GM12878 (cell line): ENCODE data around the gene ANKRD61. TPM values are rescaled to one million over a fixed set of nuclear protein-coding genes. Genes with fewer than 3 reads are reported as not detected.

Experiments used
- ATAC-seq: fragments of 200-7000 bp; cut with Tn5 transposase; 3 replicates; pipeline ENCODE4 v1.9.1; 2020; ENCODE audit warnings: mild to moderate bottlenecking, moderate library complexity
- BruUV-seq: library from RNA; stranded (reverse); fragments of 400-500 nt; replicated peaks from 2 replicates; lab custom pipeline; 2021; lab: Mats Ljungman, UMichigan
- CTCF ChIA-PET: fragments of 300-600 bp; sonication (Branson Sonifier 250); formaldehyde crosslinking; extraction: SDS; loops from one replicate; lab custom pipeline; 2021; ENCODE audit warnings: inconsistent platforms; lab: Yijun Ruan, JAX
- POLR2A ChIA-PET: fragments of 350-600 bp; formaldehyde crosslinking; extraction: SDS; loops from one replicate; lab custom pipeline; 2021; ENCODE audit warnings: inconsistent platforms; lab: Charles Lee
- RAD21 ChIA-PET: fragments of 300-600 bp; sonication (Branson Sonifier 250); formaldehyde crosslinking; loops from one replicate; lab custom pipeline; 2023; ENCODE audit warnings: antibody characterized with exemption; ENCODE audit not compliant: unreplicated experiment; lab: Charles Lee
- SMC1A ChIA-PET: fragments of 300-600 bp; sonication (Branson Sonifier 250); formaldehyde crosslinking; loops from one replicate; lab custom pipeline; 2023; ENCODE audit not compliant: unreplicated experiment, uncharacterized antibody; lab: Charles Lee
- DNase-seq: peaks from one replicate; pipeline ENCODE4 v3.0.0-alpha.2; 2011; ENCODE audit warnings: low read depth, low spot score
- FAIRE-seq: peaks from 3 replicates; lab custom pipeline; 2011; peaks lifted over from hg19 to GRCh38; lab: Jason Lieb, UNC
- H2AFZ ChIP-seq: 2 replicates; pipeline ENCODE4 v1.6.0; 2011; ENCODE audit warnings: low read depth, low read length, control low read depth; ENCODE audit not compliant: control insufficient read depth
- H3K27ac ChIP-seq: 2 replicates; pipeline ENCODE4 v1.5.1; 2011; ENCODE audit warnings: control low read depth; ENCODE audit not compliant: control insufficient read depth, insufficient read depth
- H3K27me3 ChIP-seq, 2 experiments: replicated peaks in 1 of 2; 2 replicates each; pipeline versions ENCODE4 v1.6.0 to v1.6.1; 2011; ENCODE audit warnings: low read length in 1 of 2; ENCODE audit not compliant: control insufficient read depth in 2 of 2, insufficient read depth in 2 of 2
- H3K36me3 ChIP-seq, 2 experiments: 2 replicates each; pipeline ENCODE4 v1.5.1; 2011; ENCODE audit warnings: low read length in 1 of 2; ENCODE audit not compliant: control insufficient read depth in 2 of 2, insufficient read depth in 2 of 2
- H3K4me1 ChIP-seq: 2 replicates; pipeline ENCODE4 v1.6.1; 2011; ENCODE audit warnings: mild to moderate bottlenecking, low read length, moderate library complexity, mixed read lengths; ENCODE audit not compliant: control insufficient read depth, insufficient read depth
- H3K4me2 ChIP-seq: 2 replicates; pipeline ENCODE4 v1.6.0; 2011; ENCODE audit warnings: control low read depth; ENCODE audit not compliant: control insufficient read depth, insufficient read depth
- H3K4me3 ChIP-seq: fragments of 200-600 bp; sonication (generic); 2 replicates; pipeline ENCODE4 v1.5.1; 2016
- H3K79me2 ChIP-seq: 2 replicates; pipeline ENCODE4 v1.6.0; 2011; ENCODE audit warnings: low read length; ENCODE audit not compliant: control insufficient read depth, insufficient read depth
- H3K9ac ChIP-seq: 2 replicates; pipeline ENCODE4 v1.8.0; 2011; ENCODE audit warnings: low read length, control low read depth, mixed read lengths; ENCODE audit not compliant: control insufficient read depth, insufficient read depth
- H3K9me3 ChIP-seq: replicated peaks from 3 replicates; pipeline ENCODE4 v1.5.1; 2011; ENCODE audit warnings: mild to moderate bottlenecking, low read length; ENCODE audit not compliant: control insufficient read depth, insufficient read depth
- H4K20me1 ChIP-seq: 2 replicates; pipeline ENCODE4 v1.6.0; 2011; ENCODE audit not compliant: control insufficient read depth, insufficient read depth
- ASH2L ChIP-seq: fragments of 300-600, 200-600 bp; sonication (generic); IDR thresholded peaks from 2 replicates; pipeline ENCODE4 v1.6.1; 2017; ENCODE audit warnings: low read depth, mild to moderate bottlenecking, borderline replicate concordance
- MYC ChIP-seq: IDR thresholded peaks from 2 replicates; pipeline ENCODE4 v1.6.1; 2011; ENCODE audit warnings: mild to moderate bottlenecking, low read length, moderate library complexity, inconsistent platforms; ENCODE audit not compliant: insufficient read depth, insufficient replicate concordance, insufficient read length, severe bottlenecking
- STAT1 ChIP-seq: fragments of 450-650 bp; conservative IDR thresholded peaks from 2 replicates; pipeline ENCODE4 v1.6.1; 2014; ENCODE audit warnings: antibody characterized with exemption, mild to moderate bottlenecking
- WGBS: methylation state at CpG from one replicate; pipeline ENCODE4 v1.1.6; 2016; ENCODE audit warnings: low lambda C conversion rate; ENCODE audit not compliant: insufficient replicate concordance, insufficient coverage; ENCODE audit errors: missing lambda C conversion rate; 5-methylcytosine and 5-hydroxymethylcytosine counted together
- in situ Hi-C: fragments of 300-500 bp; cut with MboI; formaldehyde crosslinking; loops from 9 replicates; pipeline ENCODE4 v1.14.3; 2018; ENCODE audit warnings: mixed read lengths
- intact Hi-C: fragments of 100-400 bp; cut with micrococcal nuclease; formaldehyde crosslinking; loops from one replicate; pipeline ENCODE4 v1.14.2; 2022; ENCODE audit not compliant: unreplicated experiment
- polyA plus RNA-seq, 11 experiments: library from polyadenylated mRNA; depleted of rRNA in 4 of 11; unstranded in 6 of 11; stranded (reverse) in 5 of 11; fragments of >200 nt; fragmentation: Nextera tagmentation in 4 of 11; fragmentation: Illumina TruSeq in 1 of 11; extraction: Ambion mirVana in 4 of 11; extraction: Trizol in 1 of 11; gene quantifications; 1 replicate in 1 of 11; 2 replicates in 10 of 11; pipeline versions ENCODE4 v1.2.1 to v1.2.3, GENCODE V29; 2011 to 2016; ENCODE audit warnings: inconsistent platforms in 2 of 11, missing spikeins in 2 of 11, low read depth in 1 of 11
- total RNA-seq, 4 experiments: library from RNA; depleted of rRNA in 3 of 4; stranded (reverse); fragments of >200 nt in 3 of 4; fragmentation: Illumina TruSeq in 1 of 4; extraction: Trizol in 1 of 4; gene quantifications; 2 replicates each; pipeline versions ENCODE4 v1.2.1 to v1.2.3, GENCODE V29; 2013 to 2021
- TF ChIP-seq, protein P1 (sequence below): fragments of 450-650 bp; IDR thresholded peaks from 2 replicates; pipeline ENCODE4 v1.6.1; 2018; ENCODE audit warnings: mild to moderate bottlenecking, low read depth, moderate library complexity; ENCODE audit not compliant: partially characterized antibody
- TF ChIP-seq, protein P2 (sequence below): IDR thresholded peaks from 2 replicates; pipeline ENCODE4 v1.6.1; 2012; ENCODE audit warnings: mild to moderate bottlenecking, low read depth, low read length

The ANKRD61 gene
- total and polyA plus RNA-seq, 10 of the 15 experiments (the other 5 are each of a cell fraction or from before 2014, with no cell fraction given): 0.11 to 0.64 (median 0.28) TPM

GRCh38 chr7:6011541-6011940 lies 19.6 kb upstream of the ANKRD61 start:
- no peak for DNase-seq
- 45% methylated on average over 2 of the region's 2 CpGs for WGBS
- no peak for TF ChIP-seq STAT1
- TF ChIP-seq, all 136 proteins: peak for 0
- ChIA-PET SMC1A (no interaction called here), RAD21 (no interaction called here), POLR2A (no interaction called here), CTCF (interaction anchor here (1.1 kb wide), 1 partner anchor 46 kb away, joined by 4 read pairs; no protein-coding TSS in a partner anchor)
- in situ Hi-C loops (no loop called here), intact Hi-C loops (no loop called here)
- FAIRE-seq: no peak
- Histone ChIP-seq H3K36me3 (no peaks in the 10 kb centered on the region; a peak in 1 of 4 replicates), H3K9me3 (0 out of 3 replicates have a peak, but pooled peaks cover 2% of the 10 kb centered on the region), H3K4me1 (peaks cover 12% of the 10 kb centered on the region), H2AFZ (no peak overlapping the region), H3K79me2 (peaks cover 40% of the 10 kb centered on the region), H3K27ac (no peak overlapping the region), H3K27me3 (no peaks in the 10 kb centered on the region), H3K9ac (no peak overlapping the region), H4K20me1 (no peaks in the 10 kb centered on the region), H3K4me3 (peak overlapping the region; percentile 22; the same call in 1 of the 2 replicates), H3K4me2 (peak overlapping the region; percentile 29)
- BruUV-seq: TSS peak; percentile 64
- ATAC-seq: no peak

GRCh38 chr7:6012355-6013104 lies 18.6 kb upstream of the ANKRD61 start:
- 0 out of 3 replicates have a peak, but pooled peaks cover 2% of the 10 kb centered on the region for H3K9me3 ChIP-seq
- peaks cover 35% of the 10 kb centered on the region for H3K79me2 ChIP-seq
- in situ Hi-C loops (no loop called here), intact Hi-C loops (no loop called here)
- no peak overlapping the region for H3K4me3 ChIP-seq
- no peak overlapping the region for H3K4me2 ChIP-seq
- POLR2A ChIA-PET: interaction anchor here (0.6 kb wide), 1 partner anchor 316 kb away, joined by 3 read pairs; no protein-coding TSS in a partner anchor
- H4K20me1 ChIP-seq: no peaks in the 10 kb centered on the region
- peaks cover 15% of the 10 kb centered on the region for H3K4me1 ChIP-seq
- RAD21 ChIA-PET: no interaction called here
- no peaks in the 10 kb centered on the region for H3K27me3 ChIP-seq
- H3K9ac ChIP-seq: no peak overlapping the region
- no TSS peak for BruUV-seq
- no peak overlapping the region for H2AFZ ChIP-seq
- ATAC-seq (no peak), DNase-seq (no peak), FAIRE-seq (no peak)
- peaks cover 3 to 4% of the 10 kb centered on the region in 2 experiments; a peak in 3 of 4 replicates for H3K36me3 ChIP-seq
- SMC1A ChIA-PET: interaction anchor here (0.6 kb wide), 1 partner anchor 59 kb away, joined by 3 read pairs; no protein-coding TSS in a partner anchor
- no peak overlapping the region for H3K27ac ChIP-seq
- CTCF ChIA-PET: interaction anchor here (1.1 to 1.3 kb wide), 2 partner anchors 15 to 45 kb away, joined by 3 to 4 read pairs; no protein-coding TSS in a partner anchor
- 45% methylated on average over 14 of the region's 14 CpGs for WGBS
- TF ChIP-seq MYC (no peak), ASH2L (no peak)
- TF ChIP-seq, protein P1, sequence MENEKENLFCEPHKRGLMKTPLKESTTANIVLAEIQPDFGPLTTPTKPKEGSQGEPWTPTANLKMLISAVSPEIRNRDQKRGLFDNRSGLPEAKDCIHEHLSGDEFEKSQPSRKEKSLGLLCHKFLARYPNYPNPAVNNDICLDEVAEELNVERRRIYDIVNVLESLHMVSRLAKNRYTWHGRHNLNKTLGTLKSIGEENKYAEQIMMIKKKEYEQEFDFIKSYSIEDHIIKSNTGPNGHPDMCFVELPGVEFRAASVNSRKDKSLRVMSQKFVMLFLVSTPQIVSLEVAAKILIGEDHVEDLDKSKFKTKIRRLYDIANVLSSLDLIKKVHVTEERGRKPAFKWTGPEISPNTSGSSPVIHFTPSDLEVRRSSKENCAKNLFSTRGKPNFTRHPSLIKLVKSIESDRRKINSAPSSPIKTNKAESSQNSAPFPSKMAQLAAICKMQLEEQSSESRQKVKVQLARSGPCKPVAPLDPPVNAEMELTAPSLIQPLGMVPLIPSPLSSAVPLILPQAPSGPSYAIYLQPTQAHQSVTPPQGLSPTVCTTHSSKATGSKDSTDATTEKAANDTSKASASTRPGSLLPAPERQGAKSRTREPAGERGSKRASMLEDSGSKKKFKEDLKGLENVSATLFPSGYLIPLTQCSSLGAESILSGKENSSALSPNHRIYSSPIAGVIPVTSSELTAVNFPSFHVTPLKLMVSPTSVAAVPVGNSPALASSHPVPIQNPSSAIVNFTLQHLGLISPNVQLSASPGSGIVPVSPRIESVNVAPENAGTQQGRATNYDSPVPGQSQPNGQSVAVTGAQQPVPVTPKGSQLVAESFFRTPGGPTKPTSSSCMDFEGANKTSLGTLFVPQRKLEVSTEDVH: no peak
- TF ChIP-seq, protein P2, sequence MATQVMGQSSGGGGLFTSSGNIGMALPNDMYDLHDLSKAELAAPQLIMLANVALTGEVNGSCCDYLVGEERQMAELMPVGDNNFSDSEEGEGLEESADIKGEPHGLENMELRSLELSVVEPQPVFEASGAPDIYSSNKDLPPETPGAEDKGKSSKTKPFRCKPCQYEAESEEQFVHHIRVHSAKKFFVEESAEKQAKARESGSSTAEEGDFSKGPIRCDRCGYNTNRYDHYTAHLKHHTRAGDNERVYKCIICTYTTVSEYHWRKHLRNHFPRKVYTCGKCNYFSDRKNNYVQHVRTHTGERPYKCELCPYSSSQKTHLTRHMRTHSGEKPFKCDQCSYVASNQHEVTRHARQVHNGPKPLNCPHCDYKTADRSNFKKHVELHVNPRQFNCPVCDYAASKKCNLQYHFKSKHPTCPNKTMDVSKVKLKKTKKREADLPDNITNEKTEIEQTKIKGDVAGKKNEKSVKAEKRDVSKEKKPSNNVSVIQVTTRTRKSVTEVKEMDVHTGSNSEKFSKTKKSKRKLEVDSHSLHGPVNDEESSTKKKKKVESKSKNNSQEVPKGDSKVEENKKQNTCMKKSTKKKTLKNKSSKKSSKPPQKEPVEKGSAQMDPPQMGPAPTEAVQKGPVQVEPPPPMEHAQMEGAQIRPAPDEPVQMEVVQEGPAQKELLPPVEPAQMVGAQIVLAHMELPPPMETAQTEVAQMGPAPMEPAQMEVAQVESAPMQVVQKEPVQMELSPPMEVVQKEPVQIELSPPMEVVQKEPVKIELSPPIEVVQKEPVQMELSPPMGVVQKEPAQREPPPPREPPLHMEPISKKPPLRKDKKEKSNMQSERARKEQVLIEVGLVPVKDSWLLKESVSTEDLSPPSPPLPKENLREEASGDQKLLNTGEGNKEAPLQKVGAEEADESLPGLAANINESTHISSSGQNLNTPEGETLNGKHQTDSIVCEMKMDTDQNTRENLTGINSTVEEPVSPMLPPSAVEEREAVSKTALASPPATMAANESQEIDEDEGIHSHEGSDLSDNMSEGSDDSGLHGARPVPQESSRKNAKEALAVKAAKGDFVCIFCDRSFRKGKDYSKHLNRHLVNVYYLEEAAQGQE: no peak
